HG02852 (cell line): ENCODE results near the gene HSPA4.
A peak's percentile ranks its signal among the peaks of the same experiment; 100 is the strongest.
"Not testable (repeated sequence)": the region's sequence is repeated elsewhere in the genome, so short reads cannot be mapped to it uniquely, and the experiment has no call there.

Experiments
- ATAC-seq: cut with Tn5 transposase; IDR thresholded peaks from one replicate; pipeline ENCODE4 v1.9.1; 2021; ENCODE audit warnings: mild to moderate bottlenecking, moderate library complexity; ENCODE audit not compliant: unreplicated experiment

Gene HSPA4

DNA sequence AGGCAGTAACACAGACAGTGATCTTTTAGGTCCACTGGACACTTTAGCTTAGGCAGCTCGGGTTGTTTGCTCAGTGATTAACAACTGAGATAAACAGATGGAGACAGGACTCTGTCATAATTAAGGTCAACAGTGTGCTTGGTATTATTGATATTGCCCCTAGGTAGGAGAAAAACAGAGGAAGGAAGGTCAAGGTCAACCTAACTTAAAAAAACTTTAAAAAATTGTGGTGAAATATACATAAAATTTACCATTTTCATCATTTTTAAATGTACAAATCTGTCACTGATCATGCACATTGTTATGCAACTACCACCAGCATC, 2.1 kb upstream of the HSPA4 start:
- no peak for ATAC-seq

DNA sequence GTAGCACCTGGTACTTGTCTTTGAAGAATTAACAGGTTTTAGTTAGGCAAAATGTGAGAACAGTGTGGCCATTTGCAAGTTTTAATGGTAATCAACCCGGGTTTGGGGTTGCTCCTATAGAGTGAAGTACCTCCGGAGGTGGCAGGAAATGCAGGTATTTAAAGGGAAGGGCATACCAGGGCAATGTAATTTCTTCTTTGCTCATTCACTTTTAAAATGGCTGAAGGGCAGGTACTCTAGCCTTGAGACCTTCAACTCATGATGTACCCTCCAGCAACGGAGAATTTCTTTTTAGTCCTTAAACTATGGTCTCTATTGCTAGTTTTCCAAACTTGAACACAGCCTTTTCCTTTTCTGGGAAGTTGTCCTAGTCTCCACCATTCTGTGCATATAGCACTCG, 1.3 kb upstream of the HSPA4 start:
- ATAC-seq = no peak

DNA sequence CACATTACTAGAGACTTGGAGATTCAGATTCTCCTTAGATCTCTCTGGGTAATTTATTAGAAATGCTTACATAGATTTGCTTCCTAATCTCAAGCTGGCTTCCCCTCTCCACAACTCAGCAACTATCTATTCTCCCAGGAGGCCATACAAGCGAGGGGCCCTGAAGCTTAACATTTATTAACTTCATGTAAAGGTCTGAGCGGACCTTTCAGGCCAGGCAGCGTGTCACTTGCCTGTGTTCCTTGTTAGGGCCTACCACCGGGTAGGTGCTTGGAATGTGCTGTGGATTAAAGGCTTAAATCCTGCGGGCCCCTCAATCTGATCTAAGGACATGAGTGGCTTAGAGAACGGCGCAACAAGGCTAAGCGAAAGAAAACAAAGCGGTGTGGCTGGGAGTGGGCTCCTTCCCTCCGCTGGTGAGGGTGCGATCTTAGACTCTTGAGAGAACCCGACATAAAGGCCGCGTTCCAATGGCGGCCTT, 712 bp upstream of the HSPA4 start:
- ATAC-seq = no peak

DNA sequence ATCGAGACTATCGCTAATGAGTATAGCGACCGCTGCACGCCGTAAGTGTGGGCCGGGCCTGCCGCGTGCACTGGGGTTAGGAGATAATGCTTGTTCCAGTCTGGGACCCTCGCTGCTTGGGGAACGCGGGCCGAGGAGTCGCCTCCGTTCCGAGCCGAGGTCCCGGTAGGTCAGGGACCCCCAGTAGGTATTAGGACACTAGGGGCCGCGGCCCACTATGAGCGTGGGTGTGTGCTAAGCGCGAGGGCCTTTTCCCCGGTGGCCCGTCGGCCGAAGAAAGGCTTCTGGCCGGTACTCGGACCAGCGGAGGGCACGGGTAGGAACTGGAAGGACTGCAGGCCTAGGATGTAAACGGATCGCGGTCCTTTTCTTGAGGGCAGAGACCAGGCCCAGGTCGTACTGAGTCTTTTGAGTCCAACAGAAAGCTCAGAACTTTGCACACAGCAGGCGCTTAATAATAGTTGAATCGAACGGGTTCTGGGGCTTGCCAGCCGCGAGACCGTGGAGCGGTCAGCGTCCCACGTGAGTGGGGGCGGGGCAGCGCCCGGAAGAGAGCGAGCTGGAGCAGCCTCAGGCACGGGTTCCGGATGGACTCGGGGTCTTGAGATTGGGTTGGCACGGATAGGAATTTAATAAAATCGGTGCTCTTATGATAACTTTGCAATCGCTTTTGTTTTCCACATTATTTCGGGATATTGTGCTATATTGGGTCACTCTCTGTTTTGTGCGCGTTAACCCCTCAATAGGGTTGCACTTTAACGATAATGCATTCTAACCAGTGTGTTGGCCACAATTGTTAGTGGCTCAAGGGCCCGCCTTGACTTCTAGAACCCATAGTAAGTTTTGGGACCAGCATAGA, 733 bp downstream of the HSPA4 start:
- ATAC-seq = peak; percentile 28

DNA sequence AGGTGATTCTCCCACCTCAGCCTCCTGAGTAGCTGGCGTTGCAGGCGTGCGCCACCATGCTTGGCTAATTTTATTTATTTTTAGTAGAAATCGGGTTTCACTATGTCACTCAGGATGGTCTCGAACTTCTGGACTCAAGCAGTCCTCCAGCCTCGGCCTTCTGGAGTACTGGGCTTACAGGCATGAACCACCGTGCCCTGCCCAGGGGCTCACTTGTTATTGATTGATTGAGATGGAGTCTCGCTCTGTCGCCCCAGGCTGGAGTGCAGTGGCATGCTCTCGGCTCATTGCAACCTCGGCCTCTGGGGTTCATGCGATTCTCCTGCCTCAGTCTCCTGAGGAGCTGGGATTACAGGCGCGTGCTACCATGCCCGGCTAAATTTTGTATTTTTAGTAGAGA, 1.6 kb downstream of the HSPA4 start:
- no peak for ATAC-seq

DNA sequence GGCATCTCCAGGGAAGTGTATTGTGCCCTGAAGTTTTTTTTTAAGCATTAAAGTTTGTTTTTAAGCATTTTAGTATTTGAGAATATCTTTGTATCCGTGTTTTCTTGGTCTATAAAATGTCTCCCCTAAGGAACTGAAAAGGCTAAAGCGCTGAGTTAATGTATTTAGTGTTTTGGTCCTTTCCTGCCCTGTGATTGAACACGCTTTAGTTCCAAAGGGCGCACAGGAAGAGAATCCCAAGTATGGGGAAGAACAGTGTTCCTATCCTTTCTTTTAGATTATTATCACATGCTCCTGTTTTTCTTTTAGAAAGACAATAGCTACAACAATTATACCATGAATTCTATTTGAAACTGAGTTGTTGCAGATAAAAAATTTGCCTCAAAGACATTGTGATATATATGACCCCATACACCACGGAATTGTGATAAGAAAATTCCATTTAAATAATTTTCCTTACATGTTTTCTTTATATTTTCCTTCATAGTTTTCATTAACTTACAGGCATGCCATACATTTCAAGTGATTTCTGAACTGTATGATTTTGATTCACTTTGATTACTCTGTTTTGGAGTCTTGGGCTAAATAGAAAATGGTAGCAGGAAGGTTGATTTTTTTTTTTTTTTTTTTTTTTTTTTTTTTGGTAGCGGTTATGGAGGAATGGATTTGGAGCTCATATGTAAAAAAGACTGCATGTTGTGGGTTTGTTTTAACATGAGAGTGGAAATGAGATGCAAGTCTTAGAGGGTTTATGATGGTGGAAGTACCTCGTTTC, 3.1 kb downstream of the HSPA4 start:
- ATAC-seq = no peak

DNA sequence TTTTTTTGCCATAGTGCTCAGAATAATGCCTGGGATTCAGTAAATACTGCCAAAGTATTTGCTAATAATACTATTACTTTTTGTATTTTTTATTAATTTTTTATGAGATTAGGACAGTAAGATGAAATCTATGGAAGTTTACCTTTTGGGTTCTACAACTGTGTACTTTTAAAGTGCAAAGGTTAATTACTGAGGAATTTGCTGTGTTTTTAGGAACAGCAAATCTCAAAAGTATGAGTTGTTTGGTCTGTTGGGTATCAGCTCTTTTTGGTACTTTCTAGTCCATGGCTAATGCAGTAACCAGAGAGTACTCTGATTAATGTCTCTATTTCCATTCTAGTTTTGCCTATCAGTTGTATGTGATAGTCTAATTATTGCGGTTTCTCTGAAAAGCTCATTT, 5.1 kb downstream of the HSPA4 start:
- no peak for ATAC-seq

DNA sequence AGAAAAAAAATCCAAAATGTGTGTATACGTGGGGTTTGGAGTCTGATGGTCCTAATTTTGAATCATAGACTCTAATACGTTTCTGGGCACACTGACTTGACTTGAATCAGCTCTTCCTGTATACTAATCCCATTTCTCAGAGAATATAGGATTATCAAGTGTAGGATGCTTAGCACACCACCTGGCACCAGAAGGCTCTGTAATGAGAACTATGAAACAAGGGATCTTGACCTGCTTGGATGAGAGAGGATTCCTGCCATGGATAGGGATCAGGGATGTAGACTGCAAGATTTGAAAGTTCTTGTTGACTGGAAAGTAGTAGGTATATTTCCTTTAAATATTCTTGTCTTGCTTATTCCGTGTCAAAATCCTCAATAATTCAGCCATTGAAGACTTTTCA, 7.8 kb downstream of the HSPA4 start:
- ATAC-seq = no peak

DNA sequence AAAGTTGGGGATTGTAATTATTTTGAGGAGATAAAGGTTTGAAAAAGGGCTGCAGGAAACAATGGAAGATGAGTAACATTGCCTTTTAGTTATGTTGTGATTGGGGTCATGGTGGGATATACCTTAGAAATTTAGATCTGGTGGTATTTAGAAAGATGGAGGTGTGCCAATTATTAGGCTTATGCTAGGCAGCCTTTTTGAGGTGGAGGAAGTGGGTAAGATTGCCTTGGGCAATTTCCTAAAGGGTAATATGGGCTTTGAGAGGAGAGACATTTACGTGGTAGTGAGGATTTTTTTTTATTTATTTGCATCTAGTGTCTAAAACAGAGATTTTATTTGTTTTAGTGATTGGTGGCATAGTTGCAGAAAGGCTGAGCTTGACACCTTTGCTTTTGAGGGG, 10.5 kb downstream of the HSPA4 start:
- no peak for ATAC-seq

DNA sequence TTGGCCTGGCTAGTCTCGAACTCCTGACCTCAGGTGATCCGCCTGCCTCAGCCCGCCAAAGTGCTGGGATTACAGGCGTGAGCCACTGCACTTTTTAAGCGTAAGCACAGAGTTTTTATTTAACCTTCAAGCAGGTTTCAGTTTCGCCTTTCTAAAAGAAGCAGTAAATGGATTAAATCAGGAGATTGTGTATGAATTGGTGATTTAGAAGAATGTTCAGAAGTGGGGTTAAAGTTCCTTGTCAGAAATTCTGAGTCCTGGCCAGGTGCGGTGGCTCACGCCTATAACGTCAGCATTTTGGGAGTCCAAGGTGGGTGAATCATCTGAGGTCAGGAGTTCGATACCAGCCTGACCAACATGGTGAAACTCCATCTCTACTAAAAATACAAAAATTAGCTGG, 12.2 kb downstream of the HSPA4 start:
- no peak for ATAC-seq

DNA sequence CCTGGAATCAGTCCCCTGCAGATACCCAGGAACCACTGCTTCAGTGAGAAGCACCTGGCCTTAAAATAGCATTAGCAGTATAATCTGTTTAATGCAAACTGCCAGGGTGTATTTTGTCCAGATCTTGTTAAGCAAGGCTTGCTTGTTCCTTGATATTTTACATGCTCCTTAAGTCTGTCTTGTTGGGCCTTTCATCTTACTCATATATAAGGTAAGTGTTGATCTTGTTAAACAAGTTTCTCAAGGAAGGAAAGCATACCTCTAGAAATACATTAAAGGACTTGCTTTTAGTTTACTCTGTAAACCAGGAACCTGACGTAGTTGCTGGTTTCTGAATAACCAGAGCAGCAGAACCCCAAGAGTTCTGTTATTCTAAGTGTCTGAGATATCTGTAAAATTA, 13.7 kb downstream of the HSPA4 start:
- ATAC-seq = no peak

DNA sequence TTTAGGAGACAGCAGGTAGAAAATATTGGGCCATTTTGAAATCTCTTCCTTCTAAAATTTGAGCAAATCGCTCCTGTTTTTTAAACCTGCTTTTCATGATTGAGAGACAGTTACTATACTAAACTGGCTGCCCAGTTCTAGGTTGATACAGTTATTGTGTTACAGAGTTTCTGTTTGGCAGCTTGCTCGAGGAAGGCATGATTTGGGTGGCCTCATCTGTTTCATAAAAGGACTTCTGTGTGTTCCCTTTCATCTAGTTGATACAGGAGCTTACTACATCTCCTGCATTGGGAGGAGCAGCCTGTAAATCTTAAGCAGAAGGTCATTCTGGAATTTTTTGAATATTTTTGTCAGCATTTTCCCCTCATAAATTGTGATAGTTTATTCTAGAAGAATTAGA, 14.2 kb downstream of the HSPA4 start:
- no peak for ATAC-seq

DNA sequence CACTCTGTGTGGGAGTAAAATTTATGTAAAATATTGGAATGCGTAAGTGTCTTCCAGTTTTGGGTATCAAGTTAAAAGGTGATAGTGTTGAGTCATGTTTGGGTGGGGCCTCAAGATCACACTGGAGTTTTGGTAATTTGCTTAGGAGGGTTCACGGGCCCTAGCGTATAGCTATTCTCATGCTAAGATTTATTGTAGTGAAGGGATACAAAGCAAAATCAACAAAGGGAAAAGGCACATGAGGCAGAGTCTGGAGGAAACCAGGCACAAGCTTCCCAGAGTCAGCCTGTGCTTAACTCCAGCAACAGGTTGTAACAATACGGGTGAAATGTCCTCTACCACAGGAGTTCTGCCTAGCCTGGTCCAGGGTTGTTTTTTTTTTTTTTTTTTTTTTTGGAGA, 20.2 kb downstream of the HSPA4 start:
- ATAC-seq = no peak

DNA sequence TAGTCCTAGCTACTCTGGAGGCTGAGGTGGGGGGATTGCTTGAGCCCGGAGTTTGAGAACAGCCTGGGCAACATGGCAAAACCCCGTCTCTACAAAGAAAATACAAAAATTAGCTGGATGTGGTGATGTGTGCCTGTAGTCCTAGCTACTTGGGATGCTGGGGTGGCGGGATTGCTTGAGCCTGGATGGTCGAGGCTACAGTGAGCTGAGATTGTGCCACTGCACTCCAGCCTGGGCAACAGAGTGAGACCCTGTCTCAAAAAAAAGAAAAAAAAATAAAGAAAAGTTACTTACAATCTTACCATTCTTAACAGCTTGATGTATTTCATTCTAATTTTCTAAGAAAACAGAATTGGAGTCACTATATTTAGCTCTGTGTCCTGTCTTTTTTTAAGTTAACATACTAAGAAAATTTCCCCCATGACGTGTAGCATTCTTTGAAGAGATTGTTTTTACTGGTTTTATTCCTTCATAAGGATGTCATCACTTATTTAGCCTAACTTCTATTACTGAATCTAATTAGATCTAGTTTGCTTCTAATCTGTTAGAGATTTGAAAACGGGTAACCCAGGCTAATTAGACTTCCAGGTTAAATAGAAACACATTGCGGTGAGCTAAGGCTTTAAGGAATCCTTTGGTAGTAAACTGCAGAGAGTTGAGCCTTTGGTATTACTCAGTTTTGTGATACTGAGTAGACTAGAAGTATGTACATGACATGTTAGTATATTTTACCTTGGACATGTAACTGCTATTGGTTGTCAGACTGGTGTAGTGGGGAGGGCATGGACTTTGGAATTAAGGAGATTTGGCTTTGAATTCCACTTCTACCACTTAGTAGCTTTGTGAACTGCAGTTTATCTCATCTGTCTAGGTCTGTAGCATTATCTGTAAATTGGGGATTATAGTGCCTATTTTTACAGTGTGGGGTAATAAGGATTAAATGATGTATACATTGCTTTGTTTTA, 24.0 kb downstream of the HSPA4 start:
- no peak for ATAC-seq

DNA sequence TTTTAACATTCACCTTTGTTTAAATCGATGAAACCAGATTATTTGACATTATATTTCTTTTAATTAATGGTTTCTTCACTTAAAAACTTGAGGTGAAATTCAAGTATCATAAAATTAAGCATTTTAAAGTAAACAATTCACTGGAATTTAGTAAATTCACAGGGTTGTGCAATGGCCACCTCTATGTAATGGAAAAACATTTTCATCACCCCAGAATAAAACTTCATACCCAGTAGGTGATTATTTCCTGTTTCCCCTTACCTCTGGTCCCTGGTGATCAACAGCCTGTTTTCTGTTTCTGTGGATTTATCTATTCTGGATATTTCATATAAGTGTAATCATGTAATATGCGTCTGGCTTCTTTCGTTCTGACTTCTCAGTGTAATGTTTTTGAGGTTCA, 27.2 kb downstream of the HSPA4 start:
- no peak for ATAC-seq

DNA sequence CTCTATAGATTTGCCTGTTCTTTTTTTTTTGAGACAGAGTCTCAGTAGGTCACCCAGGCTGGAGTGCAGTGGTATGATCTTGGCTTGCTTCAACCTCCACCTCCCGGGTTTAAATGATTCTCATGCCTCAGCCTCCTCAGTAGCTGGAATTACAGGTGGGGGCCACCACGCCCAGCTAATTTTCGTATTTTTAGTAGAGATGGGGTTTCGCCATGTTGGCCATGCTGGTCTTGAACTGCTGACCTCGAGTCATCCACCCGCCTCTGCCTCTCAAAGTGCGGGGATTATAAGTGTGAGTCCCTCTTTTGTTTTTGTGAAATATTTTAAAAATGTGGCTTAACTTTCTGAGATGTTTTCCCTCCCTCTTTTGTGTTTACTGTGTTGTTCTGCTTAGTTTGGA, 29.2 kb downstream of the HSPA4 start:
- no peak for ATAC-seq

DNA sequence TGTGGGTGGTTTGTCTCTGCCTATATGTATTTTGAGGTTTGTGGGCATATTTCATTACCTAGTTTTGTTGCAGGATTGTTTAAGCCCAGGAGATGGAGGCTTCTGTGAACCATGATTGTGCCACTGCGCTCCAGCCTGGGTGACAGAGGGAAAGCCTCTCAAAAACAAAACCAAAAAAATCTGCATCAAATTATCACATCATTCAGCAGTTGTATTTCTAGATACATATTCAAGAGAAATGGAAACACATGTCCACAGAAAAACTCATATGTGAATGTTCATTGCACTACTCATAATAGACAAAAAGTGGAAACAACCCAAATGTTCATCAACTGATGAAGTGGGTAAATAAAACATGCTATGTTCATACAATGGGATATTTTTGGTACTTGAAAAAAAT, 29.9 kb downstream of the HSPA4 start:
- no peak for ATAC-seq

DNA sequence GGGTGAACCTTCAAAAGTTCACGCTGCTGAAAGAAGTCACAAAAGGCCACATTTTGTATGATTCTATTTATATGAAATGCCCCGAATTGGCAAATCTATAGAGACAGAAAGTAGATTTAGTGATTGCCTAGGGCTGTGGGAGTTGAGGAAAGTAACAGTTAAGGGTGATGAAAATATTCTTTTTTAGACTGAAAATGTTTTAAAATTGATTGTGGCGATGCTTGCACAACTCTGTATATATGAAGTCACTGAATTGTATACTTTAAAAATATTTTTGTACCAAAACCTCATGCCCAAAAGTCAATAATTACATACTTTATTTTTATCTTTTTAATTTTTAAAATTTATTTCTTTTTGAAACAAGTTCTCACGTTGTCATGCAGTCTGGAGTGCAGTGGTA, 30.3 kb downstream of the HSPA4 start:
- no peak for ATAC-seq

DNA sequence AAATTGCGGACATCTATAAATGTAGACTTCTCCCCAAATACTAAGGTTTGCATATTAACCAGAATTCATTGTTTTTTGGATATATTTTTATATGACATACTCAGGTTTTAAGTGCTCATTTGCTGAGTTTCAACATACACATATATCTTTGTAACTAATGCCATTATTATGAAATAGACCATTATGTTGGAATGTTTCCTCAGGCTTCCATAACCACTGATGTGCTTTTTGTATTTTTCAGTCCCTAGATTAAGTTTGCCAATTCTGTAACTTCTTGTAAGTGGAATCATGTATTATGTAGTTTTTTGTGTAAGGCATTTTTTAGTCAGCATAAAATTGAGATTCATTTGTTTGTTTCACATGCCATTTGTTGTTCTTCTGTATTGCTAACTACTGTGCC, 32.1 kb downstream of the HSPA4 start:
- no peak for ATAC-seq

DNA sequence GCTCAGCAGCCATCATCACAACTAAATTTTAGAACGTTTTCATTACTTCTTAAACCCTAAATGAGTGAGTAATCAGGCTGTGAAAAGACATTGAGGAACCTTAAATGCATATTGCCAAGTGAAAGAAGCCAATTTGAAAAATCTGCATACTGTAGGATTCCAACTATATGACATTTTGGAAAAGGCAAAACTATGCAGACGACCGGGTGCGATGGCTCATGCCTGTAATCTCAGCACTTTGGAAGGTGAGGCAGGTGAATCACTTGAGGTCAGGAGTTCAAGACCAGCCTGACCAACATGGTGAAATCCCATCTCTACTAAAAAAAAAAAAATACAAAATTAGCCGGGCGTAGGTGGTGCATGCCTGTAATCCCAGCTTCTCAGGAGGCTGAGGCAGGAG, 33.4 kb downstream of the HSPA4 start:
- not testable (repeated sequence) for ATAC-seq

DNA sequence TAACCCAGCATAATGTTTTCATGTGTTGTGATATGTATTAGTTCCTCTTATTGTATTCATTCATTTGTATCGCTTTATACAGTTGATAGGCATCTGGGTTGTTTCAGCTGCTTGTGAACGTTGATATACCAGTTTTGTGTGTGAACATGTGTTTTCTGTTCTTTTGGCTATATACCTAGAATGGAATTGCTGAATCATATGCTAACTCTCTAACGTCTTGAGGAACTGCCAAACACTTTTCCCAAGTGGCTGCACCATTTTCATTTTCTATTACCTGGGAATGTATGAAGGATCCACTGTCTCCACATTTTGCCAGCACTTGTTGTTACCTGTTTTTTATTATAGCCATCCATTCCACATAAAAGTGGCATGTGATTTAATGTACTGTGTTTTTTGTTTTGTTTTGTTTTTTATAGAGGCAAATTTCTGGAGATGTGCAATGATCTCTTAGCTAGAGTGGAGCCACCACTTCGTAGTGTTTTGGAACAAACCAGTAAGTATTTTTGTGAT, 34.6 kb downstream of the HSPA4 start:
- no peak for ATAC-seq
